GM18867 (cell line): ENCODE data around the gene ACKR1.

ENCODE experiments used
- ATAC-seq: cut with Tn5 transposase; IDR thresholded peaks from one replicate; pipeline ENCODE4 v1.9.1; 2021; ENCODE audit warnings: mild to moderate bottlenecking, moderate library complexity; ENCODE audit not compliant: unreplicated experiment

ACKR1 gene

GRCh38 chr1:159187033-159187432 lies 17.6 kb upstream of the ACKR1 start:
- no peak for ATAC-seq

GRCh38 chr1:159187647-159188374 lies 16.9 kb upstream of the ACKR1 start:
- ATAC-seq: no peak

- ATAC-seq: peak; percentile 91
Measured at GRCh38 chr1:159188375-159188788, 16.3 kb upstream of the ACKR1 start.

GRCh38 chr1:159190441-159190840 lies 14.2 kb upstream of the ACKR1 start:
- no peak for ATAC-seq

- ATAC-seq: peak; percentile 44
Measured at GRCh38 chr1:159196543-159196942, 8.1 kb upstream of the ACKR1 start.

- peak; percentile 94 for ATAC-seq
Measured at GRCh38 chr1:159197561-159198557, 6.8 kb upstream of the ACKR1 start.

- no peak for ATAC-seq
Measured at GRCh38 chr1:159199901-159200300, 4.8 kb upstream of the ACKR1 start.

- no peak for ATAC-seq
Measured at GRCh38 chr1:159200769-159201168, 3.9 kb upstream of the ACKR1 start.

- ATAC-seq: no peak
Measured at GRCh38 chr1:159201642-159202041, 3.0 kb upstream of the ACKR1 start.

- ATAC-seq: no peak
Measured at GRCh38 chr1:159203610-159204009, 1.1 kb upstream of the ACKR1 start.

- ATAC-seq: no peak
Measured at GRCh38 chr1:159205225-159205624, 550 bp downstream of the ACKR1 start.

- ATAC-seq: no peak
Measured at GRCh38 chr1:159206110-159206509, 1.4 kb downstream of the ACKR1 start.

GRCh38 chr1:159207080-159207479 lies 2.4 kb downstream of the ACKR1 start:
- ATAC-seq: no peak

GRCh38 chr1:159207774-159208173 lies 3.1 kb downstream of the ACKR1 start:
- no peak for ATAC-seq

GRCh38 chr1:159208175-159208825 lies 3.6 kb downstream of the ACKR1 start:
- no peak for ATAC-seq

GRCh38 chr1:159209061-159209460 lies 4.4 kb downstream of the ACKR1 start:
- ATAC-seq: no peak

- ATAC-seq: no peak
Measured at GRCh38 chr1:159211331-159212136, 6.9 kb downstream of the ACKR1 start.

GRCh38 chr1:159212596-159212995 lies 7.9 kb downstream of the ACKR1 start:
- no peak for ATAC-seq

- ATAC-seq: peak; percentile 76
Measured at GRCh38 chr1:159214149-159214760, 9.6 kb downstream of the ACKR1 start.
